Prostate gland (tissue), 2 donors: ENCODE data around the gene EEF1G. TPM values are rescaled to one million over a fixed set of nuclear protein-coding genes. Genes with fewer than 3 reads are reported as not detected.

Experiments
- DNase-seq: peaks from one replicate; pipeline ENCODE4 v3.0.0-alpha.2; 2019; ENCODE audit warnings: low spot score
- H3K27ac ChIP-seq, 2 donors: fragments of 200-600 bp; sonication (generic); 2 replicates each; pipeline ENCODE4 v1.5.1; 2017 to 2019
- H3K27me3 ChIP-seq: fragments of 200-600 bp; sonication (generic); replicated peaks from 2 replicates; pipeline ENCODE4 v1.5.1; 2019; ENCODE audit not compliant: insufficient read depth
- H3K36me3 ChIP-seq, 2 donors: fragments of 200-600 bp; sonication (generic); 1 replicate in 1 of 2; 2 replicates in 1 of 2; pipeline versions ENCODE4 v1.5.1 to v1.8.1; 2017 to 2019
- H3K4me1 ChIP-seq: fragments of 200-600 bp; sonication (generic); replicated peaks from 2 replicates; pipeline ENCODE4 v1.5.1; 2019
- H3K4me3 ChIP-seq, 2 donors: fragments of 200-600 bp; sonication (generic); 2 replicates each; pipeline ENCODE4 v1.5.1; 2017 to 2019
- H3K9me3 ChIP-seq: fragments of 200-600 bp; sonication (generic); 2 replicates; pipeline ENCODE4 v1.5.1; 2017
- POLR2A ChIP-seq: fragments of 450-650 bp; IDR thresholded peaks from one replicate; pipeline ENCODE4 v1.6.1; 2016; ENCODE audit warnings: antibody characterized with exemption, mild to moderate bottlenecking
- POLR2AphosphoS5 ChIP-seq: sonication (generic); formaldehyde crosslinking; IDR thresholded peaks from one replicate; pipeline ENCODE4 v1.6.1; 2017; ENCODE audit warnings: antibody characterized with exemption
- WGBS: methylation state at CpG from one replicate; pipeline ENCODE4 v1.1.5; 2018; 5-methylcytosine and 5-hydroxymethylcytosine counted together
- intact Hi-C: fragments of 100-400 bp; cut with DNase I; formaldehyde crosslinking; loops from one replicate; pipeline ENCODE4 v1.14.2; 2022
- total RNA-seq, 2 donors: library from RNA; depleted of rRNA; stranded (reverse); fragments of >200 nt; gene quantifications; one replicate each; pipeline ENCODE4 v1.1.0, GENCODE V29; 2016
- TF ChIP-seq, protein P1 (sequence below), 4 experiments: fragments of 200-600 bp in 2 of 4; fragments of 450-650 bp in 2 of 4; sonication (generic) in 2 of 4; IDR thresholded peaks; 1 replicate in 3 of 4; 2 replicates in 1 of 4; pipeline ENCODE4 v1.5.1; 2016 to 2019; ENCODE audit warnings: antibody characterized with exemption in 4 of 4, mild to moderate bottlenecking in 2 of 4, moderate library complexity in 2 of 4

The EEF1G gene
- total RNA-seq, 2 donors from 2014 or later, result 1,254 to 2,389 TPM

DNA sequence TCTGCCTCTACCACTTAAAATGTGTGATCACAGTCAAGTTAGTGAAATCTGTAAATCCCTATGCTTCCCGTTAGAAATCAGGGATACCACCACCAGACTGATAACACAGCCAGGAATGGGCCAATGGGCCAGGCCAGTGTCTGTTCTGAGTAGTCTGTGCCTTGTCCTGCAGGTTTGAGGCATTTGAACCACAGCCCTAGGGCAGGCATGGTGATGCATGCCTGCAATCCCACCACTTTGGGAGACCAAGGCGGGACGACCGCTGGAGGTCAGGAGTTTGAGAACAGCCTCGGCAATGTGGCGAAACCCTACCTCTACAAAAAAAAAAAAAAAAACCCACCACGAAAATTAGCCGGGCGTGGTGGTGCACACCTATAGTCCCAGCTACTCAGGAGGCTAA, 15.0 kb downstream of the EEF1G start:
- 82% methylated on average over 9 of the region's 9 CpGs for WGBS
- Histone ChIP-seq H3K27ac (no peak overlapping the region), H3K36me3 (peaks cover 7 to 8% of the 10 kb centered on the region in 2 donors), H3K9me3 (no peaks in the 10 kb centered on the region), H3K27me3 (no peaks in the 10 kb centered on the region), H3K4me3 (no peak overlapping the region), H3K4me1 (peaks cover 36% of the 10 kb centered on the region)
- intact Hi-C loops, result no loop called here
- DNase-seq, result no peak
- TF ChIP-seq, protein P1, sequence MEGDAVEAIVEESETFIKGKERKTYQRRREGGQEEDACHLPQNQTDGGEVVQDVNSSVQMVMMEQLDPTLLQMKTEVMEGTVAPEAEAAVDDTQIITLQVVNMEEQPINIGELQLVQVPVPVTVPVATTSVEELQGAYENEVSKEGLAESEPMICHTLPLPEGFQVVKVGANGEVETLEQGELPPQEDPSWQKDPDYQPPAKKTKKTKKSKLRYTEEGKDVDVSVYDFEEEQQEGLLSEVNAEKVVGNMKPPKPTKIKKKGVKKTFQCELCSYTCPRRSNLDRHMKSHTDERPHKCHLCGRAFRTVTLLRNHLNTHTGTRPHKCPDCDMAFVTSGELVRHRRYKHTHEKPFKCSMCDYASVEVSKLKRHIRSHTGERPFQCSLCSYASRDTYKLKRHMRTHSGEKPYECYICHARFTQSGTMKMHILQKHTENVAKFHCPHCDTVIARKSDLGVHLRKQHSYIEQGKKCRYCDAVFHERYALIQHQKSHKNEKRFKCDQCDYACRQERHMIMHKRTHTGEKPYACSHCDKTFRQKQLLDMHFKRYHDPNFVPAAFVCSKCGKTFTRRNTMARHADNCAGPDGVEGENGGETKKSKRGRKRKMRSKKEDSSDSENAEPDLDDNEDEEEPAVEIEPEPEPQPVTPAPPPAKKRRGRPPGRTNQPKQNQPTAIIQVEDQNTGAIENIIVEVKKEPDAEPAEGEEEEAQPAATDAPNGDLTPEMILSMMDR (IDR thresholded peaks at IDR 0.05), result no peak
- TF ChIP-seq POLR2A, result no peak
- no peak for TF ChIP-seq POLR2AphosphoS5

DNA sequence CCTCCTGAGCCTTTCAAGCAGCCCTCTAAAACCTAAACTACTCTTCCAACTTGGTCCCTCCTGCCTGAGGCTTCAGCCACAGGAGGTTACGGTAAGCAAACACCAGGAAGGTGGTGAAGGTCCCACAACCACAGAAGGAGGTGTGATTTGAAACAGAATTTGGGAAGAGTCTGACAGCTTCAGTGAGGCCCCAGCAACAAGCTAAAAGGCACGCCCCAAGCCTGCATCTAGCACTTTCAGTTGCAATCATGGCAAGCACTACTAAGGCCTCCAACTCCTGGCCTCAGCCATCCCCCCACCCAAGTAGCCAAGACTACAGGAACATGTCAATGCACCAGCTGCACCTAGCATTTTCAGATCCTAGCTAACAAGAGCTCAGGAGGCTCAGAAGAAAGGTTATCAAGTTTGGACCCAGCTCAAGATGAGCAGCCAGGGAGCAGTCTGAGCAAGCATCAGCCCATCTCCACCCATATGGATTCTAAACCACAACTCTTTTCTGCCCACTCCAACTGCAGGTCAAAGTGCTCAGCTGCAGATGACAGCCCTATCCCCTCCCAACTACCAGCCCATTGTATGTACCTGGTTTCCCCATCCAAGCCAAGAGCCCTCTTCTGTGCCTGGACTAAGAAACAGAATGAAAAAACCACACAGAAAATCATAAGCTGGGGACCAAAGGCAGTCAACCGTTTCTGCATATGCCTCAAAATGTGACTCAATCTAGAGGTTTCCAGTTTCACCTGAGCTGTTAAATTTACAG, 16.6 kb downstream of the EEF1G start:
- Histone ChIP-seq H3K9me3 (no peaks in the 10 kb centered on the region), H3K27ac (peak overlapping the region; percentile 91 to 93), H3K27me3 (no peaks in the 10 kb centered on the region), H3K36me3 (peaks cover 4 to 7% of the 10 kb centered on the region in 2 donors), H3K4me1 (peaks cover 47% of the 10 kb centered on the region), H3K4me3 (no peak overlapping the region)
- DNase-seq, result no peak
- TF ChIP-seq, protein P1 (IDR thresholded peaks at IDR 0.05), result no peak
- no peak for TF ChIP-seq POLR2AphosphoS5
- no peak for TF ChIP-seq POLR2A
- WGBS, result 51% methylated on average over 3 of the region's 3 CpGs
- intact Hi-C loops, result no loop called here

DNA sequence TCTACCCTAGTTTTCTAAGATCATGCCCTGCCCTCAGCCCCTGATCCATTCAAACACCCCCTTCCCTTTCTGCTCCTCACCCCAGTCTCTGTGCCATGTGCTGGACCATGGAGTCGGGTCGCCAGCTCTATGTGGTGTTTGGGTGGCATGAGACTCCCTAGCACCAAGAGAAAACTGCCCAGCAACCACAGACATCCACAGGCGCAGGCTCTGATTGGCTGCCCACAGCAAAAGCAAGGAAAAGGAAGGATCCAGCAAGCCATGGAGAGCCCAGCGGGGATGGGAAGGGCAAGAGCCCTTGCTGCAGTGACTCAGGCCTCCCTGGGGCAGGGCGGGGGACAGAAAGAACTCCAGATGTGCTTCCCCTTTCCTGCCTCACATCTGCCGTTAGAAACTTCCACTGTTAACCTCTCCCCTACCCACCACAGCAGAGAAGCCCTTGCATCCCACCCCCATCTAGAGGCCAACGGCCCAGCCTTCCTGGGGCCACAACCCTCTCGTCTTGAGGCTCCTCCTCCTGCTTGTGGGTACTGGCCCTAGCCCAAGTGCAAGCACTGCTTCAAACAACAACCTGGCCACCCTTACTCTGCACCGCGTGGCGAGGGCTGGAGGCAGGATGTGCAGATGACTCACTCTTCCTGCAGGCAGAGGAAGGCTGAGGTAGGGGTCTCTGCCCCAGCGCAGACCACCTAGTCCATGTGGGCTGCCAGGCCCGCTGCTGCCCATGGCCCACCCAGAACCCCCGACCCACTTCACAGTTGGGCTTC, 17.4 kb downstream of the EEF1G start:
- TF ChIP-seq POLR2A (peak; percentile 14), POLR2AphosphoS5 (peak; percentile 66)
- TF ChIP-seq, protein P1 (IDR thresholded peaks at IDR 0.05), result peak in 1 of 4 experiments; percentile 22
- 9% methylated on average over 14 of the region's 14 CpGs for WGBS
- H3K9me3 ChIP-seq, result no peaks in the 10 kb centered on the region
- peak; percentile 87 for DNase-seq
- no peaks in the 10 kb centered on the region for H3K27me3 ChIP-seq
- H3K27ac ChIP-seq, result peak overlapping the region; percentile 91 to 93
- H3K4me1 ChIP-seq, result peaks cover 47% of the 10 kb centered on the region
- H3K36me3 ChIP-seq, result peaks cover 3 to 7% of the 10 kb centered on the region in 2 donors
- intact Hi-C loops, result no loop called here
- H3K4me3 ChIP-seq, result no peak overlapping the region

DNA sequence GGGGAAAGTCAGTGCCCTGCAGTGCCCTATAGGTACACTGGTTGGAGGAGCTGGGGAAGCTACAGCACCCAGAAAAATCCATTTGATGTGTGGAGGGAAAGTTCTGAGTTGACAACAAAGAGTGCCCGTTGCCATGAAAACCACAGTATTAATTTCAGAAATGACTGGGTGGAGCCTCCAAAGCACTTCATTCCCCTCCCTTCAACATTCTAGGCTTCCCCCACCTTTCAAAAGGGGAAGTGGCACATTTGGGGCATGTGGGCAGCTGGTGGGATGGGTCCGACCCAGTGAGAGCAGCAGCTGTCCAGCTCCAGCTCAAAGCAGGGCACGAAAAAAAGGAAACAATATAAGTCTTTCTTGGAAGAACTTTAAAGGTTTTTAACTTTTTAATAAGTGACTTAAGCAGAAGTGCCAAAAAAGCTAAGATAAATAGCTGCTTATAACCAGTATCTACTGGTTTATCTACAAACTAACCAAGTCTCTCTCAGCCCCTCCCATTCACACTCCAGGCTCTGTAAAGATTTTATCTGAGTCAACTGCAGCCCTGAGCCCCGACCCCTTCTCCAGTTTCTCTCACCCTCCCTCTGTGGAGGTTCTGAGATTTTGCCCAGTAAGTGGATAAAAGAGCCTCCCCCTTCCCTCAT, 18.1 kb downstream of the EEF1G start:
- Histone ChIP-seq H3K36me3 (peaks cover 3 to 7% of the 10 kb centered on the region in 2 donors), H3K4me1 (peaks cover 47% of the 10 kb centered on the region), H3K27ac (peak overlapping the region; percentile 91 to 93), H3K27me3 (no peaks in the 10 kb centered on the region), H3K9me3 (no peaks in the 10 kb centered on the region), H3K4me3 (no peak overlapping the region)
- DNase-seq, result peak; percentile 48
- intact Hi-C loops, result no loop called here
- TF ChIP-seq, protein P1 (IDR thresholded peaks at IDR 0.05), result peak in 1 of 4 experiments; percentile 6
- no peak for TF ChIP-seq POLR2AphosphoS5
- WGBS, result 6% methylated on average over 4 of the region's 4 CpGs
